GM21381 (cell line): ENCODE data around the gene PPM1J.

Experiments used
- ATAC-seq: cut with Tn5 transposase; IDR thresholded peaks from one replicate; pipeline ENCODE4 v1.9.1; 2021; ENCODE audit warnings: mild to moderate bottlenecking, moderate library complexity; ENCODE audit not compliant: unreplicated experiment

PPM1J gene

GRCh38 chr1:112707221-112708001 lies 7.7 kb downstream of the PPM1J start:
- ATAC-seq: peak; percentile 63

GRCh38 chr1:112706505-112707220 lies 8.5 kb downstream of the PPM1J start, which contains the start of gene RHOC:
TSS of gene RHOC (minus strand) at chr1:112707127. CDS start at chr1:112703799, 3,328 bp downstream.
- peak; percentile 55 for ATAC-seq

- peak; percentile 57 for ATAC-seq
Observed at GRCh38 chr1:112704934-112705627, 10.1 kb downstream of the PPM1J start.

- ATAC-seq: no peak
Observed at GRCh38 chr1:112704391-112704933, 10.7 kb downstream of the PPM1J start.

GRCh38 chr1:112703706-112704105 lies 11.4 kb downstream of the PPM1J start:
- no peak for ATAC-seq

- ATAC-seq: no peak
Observed at GRCh38 chr1:112702420-112703261, 12.5 kb downstream of the PPM1J start.

- ATAC-seq: no peak
Observed at GRCh38 chr1:112702067-112702395, 13.1 kb downstream of the PPM1J start.

- ATAC-seq: no peak
Observed at GRCh38 chr1:112701227-112702066, 13.7 kb downstream of the PPM1J start.

- ATAC-seq: peak; percentile 41
Observed at GRCh38 chr1:112700290-112701226, 14.6 kb downstream of the PPM1J start.

GRCh38 chr1:112699425-112700144 lies 15.5 kb downstream of the PPM1J start:
- no peak for ATAC-seq

- no peak for ATAC-seq
Observed at GRCh38 chr1:112698366-112699310, 16.5 kb downstream of the PPM1J start.

- ATAC-seq: no peak
Observed at GRCh38 chr1:112697781-112698201, 17.3 kb downstream of the PPM1J start.

GRCh38 chr1:112696578-112697314 lies 18.4 kb downstream of the PPM1J start:
- no peak for ATAC-seq

GRCh38 chr1:112695276-112695675 lies 19.9 kb downstream of the PPM1J start:
- no peak for ATAC-seq

- no peak for ATAC-seq
Observed at GRCh38 chr1:112694363-112694929, 20.7 kb downstream of the PPM1J start.

GRCh38 chr1:112693821-112694220 lies 21.3 kb downstream of the PPM1J start:
- ATAC-seq: no peak
